ENCODE measurements around the gene LARP4B. TPM values are rescaled to one million over a fixed set of nuclear protein-coding genes. Genes with fewer than 3 reads are reported as not detected.

Gene LARP4B
- total RNA-seq, 1 donor from 2014 or later, result 101 TPM

DNA sequence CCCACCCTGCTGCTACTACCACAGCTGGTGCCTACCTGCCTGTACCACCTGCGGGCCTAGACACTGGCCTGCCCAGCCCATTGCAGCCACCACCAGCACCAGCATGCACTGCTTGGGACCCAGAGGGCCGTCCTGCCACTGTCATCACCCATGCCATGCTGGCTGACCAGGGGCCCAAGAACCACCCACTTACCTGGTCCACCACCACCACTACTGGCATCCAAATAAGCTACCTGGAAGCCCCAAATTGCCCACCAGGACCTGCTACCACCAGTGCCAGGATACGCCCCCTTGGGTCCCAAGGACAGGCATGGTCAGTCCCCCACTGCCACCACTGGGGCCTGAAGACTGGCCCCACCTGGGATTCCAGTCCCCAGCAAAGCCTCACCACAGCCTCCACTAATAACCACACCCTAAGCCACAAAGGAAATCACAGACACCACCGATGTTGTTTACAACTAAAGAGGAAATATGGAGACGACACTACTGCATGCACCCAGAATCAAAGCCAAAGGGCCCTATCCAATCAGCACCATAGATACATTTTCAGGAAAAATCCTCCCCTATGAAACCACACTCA lies 171.5 kb downstream of the LARP4B start:
- Histone ChIP-seq H4K20me1 (ENCODE audit: insufficient read depth, low read length) (no peaks in the 10 kb centered on the region), H3K4me3 (ENCODE audit: insufficient read depth, low read depth, low read length) (no peak overlapping the region), H2AFZ (ENCODE audit: low read depth, low read length) (no peak overlapping the region), H3K27ac (ENCODE audit: low read depth, low read length) (no peak overlapping the region), H3K4me2 (ENCODE audit: low read length) (no peak overlapping the region), H3K36me3 (ENCODE audit: insufficient read depth, low read length) (no peaks in the 10 kb centered on the region), H3K4me1 (ENCODE audit: insufficient read depth, low read length) (no peaks in the 10 kb centered on the region), H3K27me3 (ENCODE audit: insufficient read depth, low read length) (peaks cover 10% of the 10 kb centered on the region), H3K9me3 (ENCODE audit: insufficient read depth, low read depth, low read length) (no peaks in the 10 kb centered on the region), H3K9ac (ENCODE audit: low read length) (no peak overlapping the region), H3K79me2 (ENCODE audit: insufficient read depth, low read length) (no peaks in the 10 kb centered on the region)
- no peak for DNase-seq (ENCODE audit: low read depth)
- peaks cover 11% of the 10 kb centered on the region for H3K27me3 Mint-ChIP-seq (ENCODE audit: low read depth, unreplicated experiment)
- TF ChIP-seq, protein P1, sequence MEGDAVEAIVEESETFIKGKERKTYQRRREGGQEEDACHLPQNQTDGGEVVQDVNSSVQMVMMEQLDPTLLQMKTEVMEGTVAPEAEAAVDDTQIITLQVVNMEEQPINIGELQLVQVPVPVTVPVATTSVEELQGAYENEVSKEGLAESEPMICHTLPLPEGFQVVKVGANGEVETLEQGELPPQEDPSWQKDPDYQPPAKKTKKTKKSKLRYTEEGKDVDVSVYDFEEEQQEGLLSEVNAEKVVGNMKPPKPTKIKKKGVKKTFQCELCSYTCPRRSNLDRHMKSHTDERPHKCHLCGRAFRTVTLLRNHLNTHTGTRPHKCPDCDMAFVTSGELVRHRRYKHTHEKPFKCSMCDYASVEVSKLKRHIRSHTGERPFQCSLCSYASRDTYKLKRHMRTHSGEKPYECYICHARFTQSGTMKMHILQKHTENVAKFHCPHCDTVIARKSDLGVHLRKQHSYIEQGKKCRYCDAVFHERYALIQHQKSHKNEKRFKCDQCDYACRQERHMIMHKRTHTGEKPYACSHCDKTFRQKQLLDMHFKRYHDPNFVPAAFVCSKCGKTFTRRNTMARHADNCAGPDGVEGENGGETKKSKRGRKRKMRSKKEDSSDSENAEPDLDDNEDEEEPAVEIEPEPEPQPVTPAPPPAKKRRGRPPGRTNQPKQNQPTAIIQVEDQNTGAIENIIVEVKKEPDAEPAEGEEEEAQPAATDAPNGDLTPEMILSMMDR (IDR thresholded peaks at IDR 0.05; ENCODE audit: insufficient read depth, low read depth, low read length), result no peak
- no peak for TF ChIP-seq EZH2 (IDR thresholded peaks at IDR 0.05; ENCODE audit: insufficient read depth, low read length)
- no peak overlapping the region for H3K4me3 Mint-ChIP-seq (ENCODE audit: unreplicated experiment)
- no peak for FAIRE-seq
- H3K4me1 Mint-ChIP-seq (ENCODE audit: low read depth, unreplicated experiment), result no peaks in the 10 kb centered on the region
- peaks cover 6% of the 10 kb centered on the region for H3K36me3 Mint-ChIP-seq (ENCODE audit: low read depth, unreplicated experiment)
- no peak overlapping the region for H3K27ac Mint-ChIP-seq (ENCODE audit: unreplicated experiment)
- peaks cover 34% of the 10 kb centered on the region for H3K9me3 Mint-ChIP-seq (ENCODE audit: unreplicated experiment)

Other genes with a start within 250 kb of the LARP4B start
- gene DIP2C, start 242.0 kb downstream of the LARP4B start, total RNA-seq, result 27.3 and 30.1 TPM in 2 replicates
- gene GTPBP4, start 56.7 kb upstream of the LARP4B start, total RNA-seq, result 101 and 106 TPM in 2 replicates
- not detected in 2 replicates for gene IDI2, start 94.2 kb upstream of the LARP4B start, total RNA-seq
- 43.0 and 63.2 TPM in 2 replicates for gene IDI1, start 117.4 kb upstream of the LARP4B start, total RNA-seq
- 20.9 and 22.8 TPM in 2 replicates for gene WDR37, start 124.7 kb upstream of the LARP4B start, total RNA-seq

All from astrocyte (in vitro differentiated cells and primary cell).